Liver (tissue), 9 donors: ENCODE measurements around the gene TRIM69. TPM values are rescaled to one million over a fixed set of nuclear protein-coding genes. Genes with fewer than 3 reads are reported as not detected.
"Not testable (repeated sequence)": the region's sequence is repeated elsewhere in the genome, so short reads cannot be mapped to it uniquely, and the experiment has no call there.

Experiments used
- DNase-seq: peaks from one replicate; pipeline ENCODE4 v3.0.0-alpha.2; 2017; ENCODE audit warnings: low spot score
- H3K27ac ChIP-seq, 2 donors: one replicate each; pipeline ENCODE4 v1.7.0; 2013; ENCODE audit warnings: inconsistent platforms in 2 of 2, low read length in 2 of 2, control low read depth in 1 of 2, low read depth in 1 of 2, mild to moderate bottlenecking in 1 of 2
- H3K27me3 ChIP-seq, 4 donors: one replicate each; pipeline versions ENCODE4 v1.6.1 to v1.7.0; 2013; ENCODE audit warnings: low read length in 3 of 4, inconsistent platforms in 1 of 4, mild to moderate bottlenecking in 1 of 4, moderate library complexity in 1 of 4; ENCODE audit not compliant: control insufficient read depth in 4 of 4, insufficient read depth in 4 of 4
- H3K36me3 ChIP-seq, 4 donors: one replicate each; pipeline versions ENCODE4 v1.6.1 to v1.7.0; 2013; ENCODE audit warnings: low read length in 3 of 4, mild to moderate bottlenecking in 3 of 4, low read depth in 1 of 4, moderate library complexity in 1 of 4; ENCODE audit not compliant: control insufficient read depth in 4 of 4, insufficient read depth in 3 of 4
- H3K4me1 ChIP-seq, 4 donors: one replicate each; pipeline versions ENCODE4 v1.6.1 to v1.7.0; 2013; ENCODE audit warnings: low read length in 3 of 4, mild to moderate bottlenecking in 3 of 4, moderate library complexity in 1 of 4; ENCODE audit not compliant: control insufficient read depth in 4 of 4, insufficient read depth in 4 of 4
- H3K4me3 ChIP-seq, 3 donors: one replicate each; pipeline versions ENCODE4 v1.6.1 to v1.7.0; 2013; ENCODE audit warnings: low read length in 3 of 3, control low read depth in 1 of 3, low read depth in 1 of 3, mild to moderate bottlenecking in 1 of 3
- H3K9ac ChIP-seq, 2 donors: one replicate each; pipeline ENCODE4 v1.7.0; 2013; ENCODE audit warnings: low read length in 2 of 2, mild to moderate bottlenecking in 2 of 2, moderate library complexity in 2 of 2, control low read depth in 1 of 2, low read depth in 1 of 2
- H3K9me3 ChIP-seq, 4 donors: one replicate each; pipeline versions ENCODE4 v1.6.1 to v1.7.0; 2013; ENCODE audit warnings: low read length in 3 of 4; ENCODE audit not compliant: control insufficient read depth in 4 of 4
- EGR1 ChIP-seq, 2 donors: IDR thresholded peaks; 2 replicates each; pipeline ENCODE4 v1.6.1; 2016 to 2018; ENCODE audit warnings: antibody characterized with exemption in 2 of 2, low read depth in 2 of 2
- HNF4A ChIP-seq, 2 donors: conservative IDR thresholded peaks; 2 replicates each; pipeline ENCODE4 v1.6.1; 2016; ENCODE audit warnings: antibody characterized with exemption in 2 of 2, mild to moderate bottlenecking in 2 of 2
- JUND ChIP-seq, 2 donors: IDR thresholded peaks; 2 replicates each; pipeline ENCODE4 v1.6.1; 2016; ENCODE audit warnings: antibody characterized with exemption in 2 of 2
- RAD21 ChIP-seq, 2 donors: IDR thresholded peaks; 2 replicates each; pipeline ENCODE4 v1.6.1; 2016; ENCODE audit warnings: antibody characterized with exemption in 2 of 2, mild to moderate bottlenecking in 2 of 2
- SP1 ChIP-seq: IDR thresholded peaks from 2 replicates; pipeline ENCODE4 v1.6.1; 2018; ENCODE audit warnings: antibody characterized with exemption, mild to moderate bottlenecking
- WGBS: extraction: QIAGEN DNeasy Blood & Tissue Kit; methylation state at CpG from one replicate; pipeline ENCODE4 v1.1.7; 2013; 5-methylcytosine and 5-hydroxymethylcytosine counted together
- polyA plus RNA-seq, 2 donors: library from polyadenylated mRNA; stranded (reverse) in 1 of 2; unstranded in 1 of 2; fragments of 200-250 nt in 1 of 2; fragments of >200 nt in 1 of 2; fragmentation: Nextera tagmentation in 1 of 2; extraction: Ambion mirVana in 1 of 2; gene quantifications; one replicate each; pipeline versions ENCODE4 v1.2.1 to v1.2.3, GENCODE V29; 2013 to 2015
- total RNA-seq, 2 donors: library from RNA; depleted of rRNA; stranded (reverse); fragments of >200 nt; gene quantifications; one replicate each; pipeline ENCODE4 v1.2.3, GENCODE V29; 2014
- TF ChIP-seq, protein P1 (sequence below): IDR thresholded peaks from 2 replicates; pipeline ENCODE4 v1.6.1; 2016; ENCODE audit warnings: antibody characterized with exemption, mild to moderate bottlenecking
- TF ChIP-seq, protein P2 (sequence below): fragments of 150-350 bp; IDR thresholded peaks from 2 replicates; pipeline ENCODE4 v1.5.1; 2017; ENCODE audit warnings: improper control_type of control experiment, low read depth, low read length; ENCODE audit not compliant: missing input control
- donor health status: healthy.
- donor health status: healthy.
- donor health status: healthy.
- donor health status: healthy.
- donor health status: healthy.

The TRIM69 gene
- total and polyA plus RNA-seq, 4 donors: 3.6 to 10.0 (median 5.3) TPM

DNA sequence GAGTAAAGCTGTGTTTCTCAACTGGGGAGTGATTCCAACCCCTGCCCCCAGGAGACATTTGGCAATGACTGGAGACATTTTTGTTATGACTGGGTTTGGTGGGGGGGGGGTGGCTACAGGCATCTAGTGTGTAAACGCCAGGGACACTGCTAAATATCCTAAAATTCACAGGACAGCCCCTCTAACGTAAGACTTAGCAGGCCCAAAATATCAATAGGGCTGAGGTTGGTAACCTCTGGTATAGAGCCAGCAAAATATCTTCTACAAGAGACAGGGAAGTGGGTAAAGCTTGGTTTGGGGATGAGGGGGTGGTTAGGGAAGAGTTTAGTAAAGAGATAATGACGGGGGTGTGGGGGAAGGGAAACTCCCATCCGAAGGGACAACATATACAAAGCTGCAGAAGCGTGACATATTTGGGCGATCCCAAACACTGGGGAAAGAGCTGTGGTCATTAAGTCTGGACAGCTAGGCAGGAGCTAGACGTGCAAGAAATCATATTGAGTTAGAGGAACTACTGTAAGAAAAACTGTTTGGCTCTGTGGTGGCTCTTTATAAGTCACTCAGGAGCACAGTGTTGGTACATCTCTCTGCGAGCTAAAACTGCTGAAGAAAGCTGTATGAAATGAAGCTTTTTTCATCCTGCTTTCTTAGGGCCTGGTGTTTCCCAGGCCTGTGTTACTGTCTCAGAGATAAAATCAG lies 697 bp upstream of the TRIM69 start (continued):
- TF ChIP-seq, protein P1, sequence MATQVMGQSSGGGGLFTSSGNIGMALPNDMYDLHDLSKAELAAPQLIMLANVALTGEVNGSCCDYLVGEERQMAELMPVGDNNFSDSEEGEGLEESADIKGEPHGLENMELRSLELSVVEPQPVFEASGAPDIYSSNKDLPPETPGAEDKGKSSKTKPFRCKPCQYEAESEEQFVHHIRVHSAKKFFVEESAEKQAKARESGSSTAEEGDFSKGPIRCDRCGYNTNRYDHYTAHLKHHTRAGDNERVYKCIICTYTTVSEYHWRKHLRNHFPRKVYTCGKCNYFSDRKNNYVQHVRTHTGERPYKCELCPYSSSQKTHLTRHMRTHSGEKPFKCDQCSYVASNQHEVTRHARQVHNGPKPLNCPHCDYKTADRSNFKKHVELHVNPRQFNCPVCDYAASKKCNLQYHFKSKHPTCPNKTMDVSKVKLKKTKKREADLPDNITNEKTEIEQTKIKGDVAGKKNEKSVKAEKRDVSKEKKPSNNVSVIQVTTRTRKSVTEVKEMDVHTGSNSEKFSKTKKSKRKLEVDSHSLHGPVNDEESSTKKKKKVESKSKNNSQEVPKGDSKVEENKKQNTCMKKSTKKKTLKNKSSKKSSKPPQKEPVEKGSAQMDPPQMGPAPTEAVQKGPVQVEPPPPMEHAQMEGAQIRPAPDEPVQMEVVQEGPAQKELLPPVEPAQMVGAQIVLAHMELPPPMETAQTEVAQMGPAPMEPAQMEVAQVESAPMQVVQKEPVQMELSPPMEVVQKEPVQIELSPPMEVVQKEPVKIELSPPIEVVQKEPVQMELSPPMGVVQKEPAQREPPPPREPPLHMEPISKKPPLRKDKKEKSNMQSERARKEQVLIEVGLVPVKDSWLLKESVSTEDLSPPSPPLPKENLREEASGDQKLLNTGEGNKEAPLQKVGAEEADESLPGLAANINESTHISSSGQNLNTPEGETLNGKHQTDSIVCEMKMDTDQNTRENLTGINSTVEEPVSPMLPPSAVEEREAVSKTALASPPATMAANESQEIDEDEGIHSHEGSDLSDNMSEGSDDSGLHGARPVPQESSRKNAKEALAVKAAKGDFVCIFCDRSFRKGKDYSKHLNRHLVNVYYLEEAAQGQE: no peak
- TF ChIP-seq HNF4A (conservative IDR thresholded peaks at IDR 0.05) (no peak), SP1 (no peak), EGR1 (IDR thresholded peaks at IDR 0.05; ENCODE audit: low read depth in 2 of 2) (no peak)

DNA sequence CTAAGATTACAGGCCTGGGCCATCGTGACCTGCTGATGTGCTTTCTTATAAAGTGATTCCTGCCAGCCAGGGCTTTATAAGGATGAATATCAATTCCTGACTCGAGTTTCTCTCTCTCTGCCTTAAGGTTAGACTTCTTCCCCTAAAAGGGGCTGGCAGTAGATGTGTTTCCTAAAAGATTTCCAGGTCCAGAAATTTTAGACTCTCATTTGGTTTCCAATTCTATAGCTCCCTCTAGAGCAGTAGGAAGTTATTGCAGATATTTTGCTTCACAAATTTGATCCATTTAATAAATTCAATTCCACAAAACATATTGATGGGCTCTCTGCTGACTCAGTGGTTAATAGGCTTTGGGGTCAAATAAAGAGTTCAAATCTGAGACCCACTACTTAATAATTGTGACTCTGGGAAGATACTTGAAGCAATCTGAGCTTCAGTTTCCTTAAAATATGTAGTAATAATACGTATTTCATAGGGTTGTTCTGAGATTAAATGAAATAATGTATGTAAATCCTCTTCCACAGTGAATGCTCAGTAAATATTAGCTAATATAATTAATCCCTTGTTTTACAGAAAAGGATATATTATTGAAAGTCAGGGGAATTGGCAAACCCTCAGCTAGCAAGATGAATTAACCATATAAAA lies 2.1 kb downstream of the TRIM69 start:
- TF ChIP-seq RAD21 (IDR thresholded peaks at IDR 0.05) (peak; percentile 94 to 96), HNF4A (conservative IDR thresholded peaks at IDR 0.05) (peak in 1 of 2 donors; percentile 25), JUND (IDR thresholded peaks at IDR 0.05) (no peak)
- TF ChIP-seq, protein P2, sequence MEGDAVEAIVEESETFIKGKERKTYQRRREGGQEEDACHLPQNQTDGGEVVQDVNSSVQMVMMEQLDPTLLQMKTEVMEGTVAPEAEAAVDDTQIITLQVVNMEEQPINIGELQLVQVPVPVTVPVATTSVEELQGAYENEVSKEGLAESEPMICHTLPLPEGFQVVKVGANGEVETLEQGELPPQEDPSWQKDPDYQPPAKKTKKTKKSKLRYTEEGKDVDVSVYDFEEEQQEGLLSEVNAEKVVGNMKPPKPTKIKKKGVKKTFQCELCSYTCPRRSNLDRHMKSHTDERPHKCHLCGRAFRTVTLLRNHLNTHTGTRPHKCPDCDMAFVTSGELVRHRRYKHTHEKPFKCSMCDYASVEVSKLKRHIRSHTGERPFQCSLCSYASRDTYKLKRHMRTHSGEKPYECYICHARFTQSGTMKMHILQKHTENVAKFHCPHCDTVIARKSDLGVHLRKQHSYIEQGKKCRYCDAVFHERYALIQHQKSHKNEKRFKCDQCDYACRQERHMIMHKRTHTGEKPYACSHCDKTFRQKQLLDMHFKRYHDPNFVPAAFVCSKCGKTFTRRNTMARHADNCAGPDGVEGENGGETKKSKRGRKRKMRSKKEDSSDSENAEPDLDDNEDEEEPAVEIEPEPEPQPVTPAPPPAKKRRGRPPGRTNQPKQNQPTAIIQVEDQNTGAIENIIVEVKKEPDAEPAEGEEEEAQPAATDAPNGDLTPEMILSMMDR: peak; percentile 61

DNA sequence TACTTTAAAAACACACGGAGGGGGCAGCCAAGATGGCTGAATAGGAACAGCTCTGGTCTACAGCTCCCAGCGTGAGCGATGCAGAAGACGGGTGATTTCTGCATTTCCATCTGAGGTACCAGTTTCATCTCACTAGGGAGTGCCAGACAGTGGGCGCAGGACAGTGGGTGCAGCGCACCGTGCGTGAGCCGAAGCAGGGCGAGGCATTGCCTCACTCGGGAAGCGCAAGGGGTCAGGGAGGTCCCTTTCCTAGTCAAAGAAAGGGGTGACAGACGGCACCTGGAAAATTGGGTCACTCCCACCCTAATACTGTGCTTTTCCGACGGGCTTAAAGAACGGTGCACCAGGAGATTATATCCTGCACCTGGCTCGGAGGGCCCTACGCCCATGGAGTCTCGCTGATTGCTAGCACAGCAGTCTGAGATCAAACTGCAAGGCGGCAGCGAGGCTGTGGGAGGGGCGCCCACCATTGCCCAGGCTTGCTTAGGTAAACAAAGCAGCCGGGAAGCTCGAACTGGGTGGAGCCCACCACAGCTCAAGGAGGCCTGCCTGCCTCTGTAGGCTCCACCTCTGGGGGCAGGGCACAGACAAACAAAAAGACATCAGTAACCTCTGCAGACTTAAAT lies 3.0 kb downstream of the TRIM69 start:
- not testable (repeated sequence) for H3K36me3 ChIP-seq, DNase-seq, H3K27ac ChIP-seq, H3K9me3 ChIP-seq, H3K27me3 ChIP-seq, H3K4me3 ChIP-seq, H3K4me1 ChIP-seq, H3K9ac ChIP-seq
- whole genome bisulfite sequencing: 85% methylated on average over 20 of the region's 24 CpGs

More for the DNA sequence above, 2.1 kb downstream of the TRIM69 start:
- Histone ChIP-seq H3K27ac (no peak overlapping the region), H3K4me3 (no peak overlapping the region), H3K9ac (no peak overlapping the region), H3K36me3 (no peaks in the 10 kb centered on the region), H3K27me3 (no peaks in the 10 kb centered on the region), H3K9me3 (no peaks in the 10 kb centered on the region), H3K4me1 (no peaks in the 10 kb centered on the region)
- no peak for DNase-seq
- 65% methylated on average over 3 of the region's 3 CpGs for WGBS

DNA sequence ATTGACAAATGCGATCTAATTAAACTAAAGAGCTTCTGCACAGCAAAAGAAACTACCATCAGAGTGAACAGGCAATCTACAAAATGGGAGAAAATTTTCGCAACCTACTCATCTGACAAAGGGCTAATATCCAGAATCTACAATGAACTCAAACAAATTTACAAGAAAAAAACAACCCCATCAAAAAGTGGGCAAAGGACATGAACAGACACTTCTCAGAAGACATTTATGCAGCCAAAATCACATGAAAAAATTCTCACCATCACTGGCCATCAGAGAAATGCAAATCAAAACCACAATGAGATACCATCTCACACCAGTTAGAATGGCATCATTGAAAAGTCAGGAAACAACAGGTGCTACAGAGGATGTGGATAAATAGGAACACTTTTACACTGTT lies 7.1 kb downstream of the TRIM69 start:
- not testable (repeated sequence) for H3K9ac ChIP-seq, H3K36me3 ChIP-seq, H3K27me3 ChIP-seq, H3K27ac ChIP-seq, H3K4me1 ChIP-seq, H3K9me3 ChIP-seq, DNase-seq, H3K4me3 ChIP-seq
- WGBS: 89% methylated on average over 1 of the region's 2 CpGs
